ENCODE measurements around the gene KLHL5. TPM values are rescaled to one million over a fixed set of nuclear protein-coding genes. Genes with fewer than 3 reads are reported as not detected.

KLHL5 gene
- total and polyA plus RNA-seq, 4 donors: 14.2 to 65.4 (median 25.6) TPM

DNA sequence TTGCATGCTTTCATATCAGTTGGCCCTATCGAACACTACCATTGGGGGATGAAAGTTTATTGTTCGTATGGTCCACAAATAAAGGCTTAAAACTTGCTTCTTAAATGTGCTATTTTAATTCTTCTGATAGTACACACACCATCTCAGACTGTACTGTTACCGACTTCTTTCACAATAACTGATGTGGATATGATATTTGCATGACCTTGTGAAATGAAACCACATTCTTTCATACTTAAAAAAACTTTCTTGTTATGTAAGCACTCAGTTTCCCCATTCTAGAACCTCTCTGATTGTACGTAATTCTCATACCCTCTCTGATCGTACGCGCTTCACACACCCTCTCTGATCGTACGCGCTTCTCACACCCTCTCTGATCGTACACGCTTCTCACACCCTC is 108.3 kb downstream of the KLHL5 start (continued):
- TF ChIP-seq, protein P1, sequence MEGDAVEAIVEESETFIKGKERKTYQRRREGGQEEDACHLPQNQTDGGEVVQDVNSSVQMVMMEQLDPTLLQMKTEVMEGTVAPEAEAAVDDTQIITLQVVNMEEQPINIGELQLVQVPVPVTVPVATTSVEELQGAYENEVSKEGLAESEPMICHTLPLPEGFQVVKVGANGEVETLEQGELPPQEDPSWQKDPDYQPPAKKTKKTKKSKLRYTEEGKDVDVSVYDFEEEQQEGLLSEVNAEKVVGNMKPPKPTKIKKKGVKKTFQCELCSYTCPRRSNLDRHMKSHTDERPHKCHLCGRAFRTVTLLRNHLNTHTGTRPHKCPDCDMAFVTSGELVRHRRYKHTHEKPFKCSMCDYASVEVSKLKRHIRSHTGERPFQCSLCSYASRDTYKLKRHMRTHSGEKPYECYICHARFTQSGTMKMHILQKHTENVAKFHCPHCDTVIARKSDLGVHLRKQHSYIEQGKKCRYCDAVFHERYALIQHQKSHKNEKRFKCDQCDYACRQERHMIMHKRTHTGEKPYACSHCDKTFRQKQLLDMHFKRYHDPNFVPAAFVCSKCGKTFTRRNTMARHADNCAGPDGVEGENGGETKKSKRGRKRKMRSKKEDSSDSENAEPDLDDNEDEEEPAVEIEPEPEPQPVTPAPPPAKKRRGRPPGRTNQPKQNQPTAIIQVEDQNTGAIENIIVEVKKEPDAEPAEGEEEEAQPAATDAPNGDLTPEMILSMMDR (IDR thresholded peaks at IDR 0.05; ENCODE audit: low read depth, low read length, missing input control): no peak
- TF ChIP-seq, protein P2, sequence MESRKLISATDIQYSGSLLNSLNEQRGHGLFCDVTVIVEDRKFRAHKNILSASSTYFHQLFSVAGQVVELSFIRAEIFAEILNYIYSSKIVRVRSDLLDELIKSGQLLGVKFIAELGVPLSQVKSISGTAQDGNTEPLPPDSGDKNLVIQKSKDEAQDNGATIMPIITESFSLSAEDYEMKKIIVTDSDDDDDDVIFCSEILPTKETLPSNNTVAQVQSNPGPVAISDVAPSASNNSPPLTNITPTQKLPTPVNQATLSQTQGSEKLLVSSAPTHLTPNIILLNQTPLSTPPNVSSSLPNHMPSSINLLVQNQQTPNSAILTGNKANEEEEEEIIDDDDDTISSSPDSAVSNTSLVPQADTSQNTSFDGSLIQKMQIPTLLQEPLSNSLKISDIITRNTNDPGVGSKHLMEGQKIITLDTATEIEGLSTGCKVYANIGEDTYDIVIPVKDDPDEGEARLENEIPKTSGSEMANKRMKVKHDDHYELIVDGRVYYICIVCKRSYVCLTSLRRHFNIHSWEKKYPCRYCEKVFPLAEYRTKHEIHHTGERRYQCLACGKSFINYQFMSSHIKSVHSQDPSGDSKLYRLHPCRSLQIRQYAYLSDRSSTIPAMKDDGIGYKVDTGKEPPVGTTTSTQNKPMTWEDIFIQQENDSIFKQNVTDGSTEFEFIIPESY (IDR thresholded peaks at IDR 0.05): no peak
- TF ChIP-seq YY1 (IDR thresholded peaks at IDR 0.05) (no peak), TAF1 (conservative IDR thresholded peaks at IDR 0.05) (no peak)

Other genes starting within 250 kb of the KLHL5 start
- 1 to 10 TPM; 1.9 to 2.1 TPM for gene TLR6, start 205.4 kb upstream of the KLHL5 start, total RNA-seq
- under 1 TPM; 0.26 to 0.66 TPM for gene TLR6, start 205.4 kb upstream of the KLHL5 start, polyA plus RNA-seq
- 100 to 1,000 TPM in 1 of 2 donors, 10 to 100 TPM in 1; 22.1 to 108 TPM for gene FAM114A1, start 194.4 kb upstream of the KLHL5 start, total RNA-seq
- gene FAM114A1, start 194.4 kb upstream of the KLHL5 start, polyA plus RNA-seq: 10 to 100 TPM; 35.7 to 72.0 TPM
- under 1 TPM; 0.67 to 0.70 TPM for gene TMEM156, start 29.8 kb upstream of the KLHL5 start, total RNA-seq
- gene TMEM156, start 29.8 kb upstream of the KLHL5 start, polyA plus RNA-seq: under 1 TPM; 0.58 to 0.61 TPM
- gene WDR19, start 120.3 kb downstream of the KLHL5 start, total RNA-seq: 10 to 100 TPM; 13.1 to 34.3 TPM
- gene WDR19, start 120.3 kb downstream of the KLHL5 start, polyA plus RNA-seq: 10 to 100 TPM in 1 of 2 donors, 1 to 10 TPM in 1; 9.5 to 22.3 TPM